HuH-7 (cell line): ENCODE data around the gene MGRN1.
A peak's percentile ranks its signal among the peaks of the same experiment; 100 is the strongest.

Experiments used
- DNase-seq: peaks from one replicate; pipeline ENCODE4 v3.0.0; 2011; ENCODE audit warnings: low spot score

MGRN1 gene

GRCh38 chr16:4675864-4676786 lies 51.5 kb downstream of the MGRN1 start:
- DNase-seq = no peak

DNA sequence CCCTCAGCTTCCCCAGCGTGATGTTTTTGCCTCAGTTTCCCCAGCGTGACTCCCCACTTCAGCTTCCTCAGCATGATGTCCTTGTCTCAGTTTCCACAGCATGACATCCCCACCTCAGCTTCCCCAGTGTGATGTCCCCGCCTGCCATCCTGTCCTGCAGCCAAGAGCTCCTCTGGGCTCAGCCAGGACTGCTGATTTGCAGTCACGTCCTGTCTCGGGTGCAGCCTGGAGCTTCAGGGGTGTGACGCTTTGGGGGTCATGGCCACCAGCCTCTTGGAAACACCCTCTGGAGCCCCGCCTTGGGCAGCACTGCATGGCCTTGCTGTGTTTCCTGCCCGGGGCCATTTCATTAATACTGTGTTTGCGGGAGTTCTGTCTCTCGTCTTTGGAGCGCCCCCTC lies 52.2 kb downstream of the MGRN1 start:
- no peak for DNase-seq

DNA sequence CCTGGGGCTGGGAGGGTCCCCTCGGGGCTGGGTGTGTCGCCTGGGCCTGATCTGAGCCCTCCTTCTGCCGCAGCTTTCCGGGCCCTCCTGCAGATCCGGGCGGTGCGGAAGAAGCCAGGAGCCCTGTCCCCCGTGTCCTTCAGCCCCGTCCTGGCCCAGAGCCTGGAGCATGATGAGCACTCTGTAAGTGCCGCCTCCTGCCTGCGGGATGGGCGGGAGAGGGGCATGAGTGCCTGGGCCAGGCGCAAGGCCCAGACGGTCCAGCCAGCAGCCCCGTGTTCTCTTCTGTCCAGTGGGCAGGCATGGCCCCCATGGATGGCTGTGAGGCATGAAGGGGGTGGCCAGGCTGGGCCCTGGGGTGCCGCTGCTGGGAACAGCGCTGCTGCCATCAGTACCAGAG lies 52.8 kb downstream of the MGRN1 start:
- DNase-seq = no peak

DNA sequence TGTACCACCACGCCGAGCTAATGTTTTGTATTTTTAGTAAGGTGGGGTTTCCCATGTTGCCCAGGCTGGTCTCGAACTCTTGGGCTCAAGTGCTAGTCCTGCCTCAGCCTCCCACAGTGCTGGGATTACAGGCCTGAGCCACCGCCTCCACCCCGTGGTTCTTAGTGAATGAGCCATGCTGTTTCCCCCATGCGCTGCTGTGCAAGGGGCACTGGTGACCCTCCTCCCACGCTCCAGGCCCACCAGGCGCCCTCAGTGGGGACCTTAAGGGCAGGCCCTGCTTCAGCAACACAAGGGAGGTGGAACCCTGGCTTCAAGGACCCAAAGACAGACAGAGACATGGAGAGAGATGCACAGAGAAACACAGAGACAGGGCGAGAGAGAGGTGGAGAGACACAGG lies 53.4 kb downstream of the MGRN1 start:
- no peak for DNase-seq

- DNase-seq = no peak
Observed at GRCh38 chr16:4678596-4678995, 54.0 kb downstream of the MGRN1 start.

DNA sequence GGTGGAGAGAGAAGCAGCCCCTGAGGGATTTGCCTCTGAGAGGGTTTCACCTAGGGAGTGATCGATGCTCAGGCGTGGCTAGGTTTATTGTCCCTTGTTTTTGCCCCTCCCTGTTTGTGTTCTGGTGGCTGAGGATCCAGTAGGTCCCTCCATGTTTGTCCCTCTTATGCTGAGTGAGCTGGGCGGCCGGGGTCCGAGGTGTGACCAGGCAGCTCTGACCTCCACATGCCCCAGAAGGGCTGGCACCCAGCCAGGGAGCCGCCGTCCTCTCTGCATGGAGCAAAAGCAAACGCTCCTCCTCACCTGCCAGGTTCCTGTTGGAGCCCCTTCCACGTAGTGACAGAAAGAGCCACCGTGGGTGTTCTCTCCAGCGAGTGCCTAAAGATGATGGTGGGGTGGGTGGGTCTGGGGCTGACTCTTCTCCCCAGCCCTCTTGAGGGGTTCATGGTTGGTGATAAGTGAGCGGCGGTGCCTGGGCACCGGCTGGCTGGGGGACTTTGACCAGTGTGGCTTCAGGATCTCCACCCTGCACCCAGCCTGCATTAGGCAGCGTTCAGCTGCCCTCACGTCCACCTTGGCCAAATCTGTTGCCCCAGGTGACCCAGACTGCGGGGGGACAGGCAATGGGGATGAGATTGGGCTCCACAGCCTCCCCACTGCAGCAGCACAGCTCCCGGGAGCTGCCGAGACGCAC lies 54.7 kb downstream of the MGRN1 start:
- no peak for DNase-seq

DNA sequence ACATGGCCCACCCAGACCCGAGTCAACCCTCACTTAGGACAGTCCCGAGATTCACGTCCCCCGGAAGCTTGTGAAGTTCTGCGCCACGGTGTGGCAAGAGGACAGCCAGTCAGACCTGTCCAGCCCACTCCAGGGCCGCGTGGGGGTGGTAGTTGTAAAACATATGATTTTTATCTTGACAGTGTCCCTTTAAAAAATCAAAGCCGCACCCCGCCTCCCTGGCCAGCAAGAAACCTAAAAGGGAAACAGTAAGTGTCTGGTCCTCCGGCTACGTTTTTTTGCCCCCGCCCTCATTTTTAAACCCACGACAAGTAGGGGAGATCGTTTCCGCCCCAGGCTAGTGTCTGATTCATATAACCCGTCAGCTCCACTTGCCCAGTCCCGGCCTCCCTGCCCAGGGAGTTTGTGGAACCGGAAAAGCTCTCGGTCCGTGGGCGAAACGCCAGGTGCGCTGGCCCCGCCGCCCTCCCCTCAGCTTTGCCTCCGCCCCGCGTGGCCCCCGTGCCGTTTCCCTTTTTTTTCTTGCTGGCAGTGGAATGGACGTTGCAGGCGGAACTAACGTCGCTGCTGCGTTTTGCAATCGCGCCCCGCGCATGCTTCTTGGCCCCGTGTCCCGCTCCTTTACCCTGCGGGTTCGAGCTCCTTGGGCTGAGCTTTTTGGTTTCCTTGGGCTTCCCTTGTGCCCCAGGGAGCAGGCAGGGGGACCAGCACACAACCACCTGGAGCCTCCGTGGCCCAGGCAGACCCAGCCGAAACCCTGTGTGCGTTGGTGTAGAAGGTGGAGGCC lies 55.4 kb downstream of the MGRN1 start:
- DNase-seq = no peak

DNA sequence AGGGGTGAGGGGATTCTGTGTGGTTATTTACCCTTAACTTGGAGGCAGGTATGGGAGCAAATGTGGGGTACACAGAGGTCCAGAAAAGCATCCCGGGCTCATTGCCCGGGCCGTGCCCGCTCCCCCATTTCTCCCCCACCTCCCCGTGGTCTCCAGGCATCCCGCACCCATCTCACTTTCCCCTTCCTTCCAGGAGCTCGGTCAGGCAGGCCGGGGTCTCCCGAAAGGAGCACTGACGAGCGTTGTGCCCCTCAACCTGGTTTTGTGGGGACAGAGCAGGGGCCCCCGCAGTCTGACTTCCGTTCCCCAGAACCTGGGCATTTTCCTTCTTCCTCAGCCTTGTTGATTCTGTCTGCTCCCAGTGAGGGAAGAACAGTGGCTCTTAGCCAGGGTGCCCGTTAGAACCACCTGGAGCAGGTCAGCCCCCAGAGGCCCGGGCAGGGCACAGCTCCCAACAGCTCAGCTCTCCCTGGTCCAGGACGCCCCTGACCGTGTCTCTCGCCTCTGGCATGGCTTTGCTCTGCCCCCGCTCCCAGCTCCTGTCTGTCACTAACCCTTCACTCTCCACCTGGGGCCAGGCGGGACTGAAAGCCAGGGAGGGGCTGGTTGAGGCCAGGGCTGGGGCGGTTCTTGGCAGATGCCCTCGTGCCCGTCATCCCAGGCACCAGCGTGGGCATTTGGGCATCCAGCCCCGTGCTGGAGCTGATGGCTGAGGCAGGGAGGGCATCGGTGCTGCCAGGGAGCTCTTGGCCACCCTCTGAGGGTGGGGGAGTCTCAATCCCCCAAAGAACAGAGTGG lies 56.2 kb downstream of the MGRN1 start:
- DNase-seq = no peak

- no peak for DNase-seq
Observed at GRCh38 chr16:4681471-4682083, 57.0 kb downstream of the MGRN1 start.

- no peak for DNase-seq
Observed at GRCh38 chr16:4682084-4682591, 57.5 kb downstream of the MGRN1 start.

DNA sequence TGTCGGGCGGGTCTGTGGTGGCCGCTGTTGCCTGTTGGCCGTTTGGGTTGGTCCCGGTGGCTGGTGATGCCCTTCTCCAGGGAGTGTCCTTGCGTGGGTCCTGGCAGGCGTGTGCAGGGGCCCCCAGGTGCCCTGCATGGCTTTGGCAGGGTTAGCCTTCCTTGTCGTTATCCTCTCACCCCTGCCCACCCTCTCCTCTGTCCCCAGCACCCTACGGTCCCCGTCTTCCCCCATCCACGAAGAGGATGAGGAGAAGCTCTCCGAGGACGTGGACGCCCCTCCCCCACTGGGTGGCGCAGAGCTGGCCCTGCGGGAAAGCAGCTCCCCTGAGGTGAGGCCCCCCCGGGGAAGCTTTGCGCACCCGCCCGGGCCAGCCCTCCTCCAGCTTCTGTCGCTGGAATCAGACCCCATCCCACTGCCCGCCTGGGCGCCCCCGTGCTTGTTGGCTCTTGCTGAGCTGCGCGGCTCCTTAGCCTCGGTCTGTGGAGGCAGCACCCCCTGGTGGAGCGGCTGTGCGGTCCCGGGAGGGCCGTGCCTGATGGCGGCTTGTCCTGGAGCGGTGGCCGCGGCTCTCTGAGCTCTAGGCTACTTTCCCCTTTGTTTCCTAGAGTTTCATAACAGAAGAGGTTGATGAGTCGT lies 58.1 kb downstream of the MGRN1 start:
- peak; percentile 67 for DNase-seq

- DNase-seq = no peak
Observed at GRCh38 chr16:4683255-4684057, 58.8 kb downstream of the MGRN1 start.

- no peak for DNase-seq
Observed at GRCh38 chr16:4684058-4684715, 59.6 kb downstream of the MGRN1 start.

- DNase-seq = no peak
Observed at GRCh38 chr16:4684763-4685162, 60.1 kb downstream of the MGRN1 start.

GRCh38 chr16:4685292-4685691 lies 60.7 kb downstream of the MGRN1 start:
- DNase-seq = no peak

GRCh38 chr16:4685776-4686496 lies 61.3 kb downstream of the MGRN1 start:
- DNase-seq = no peak

GRCh38 chr16:4686497-4687210 lies 62.0 kb downstream of the MGRN1 start:
- DNase-seq = no peak

GRCh38 chr16:4687416-4687815 lies 62.8 kb downstream of the MGRN1 start:
- DNase-seq = no peak
